Lower leg skin (tissue), 4 donors: Measurements from ENCODE around the gene PVALB. TPM values are rescaled to one million over a fixed set of nuclear protein-coding genes. Genes with fewer than 3 reads are reported as not detected.
A peak's percentile ranks its signal among the peaks of the same experiment; 100 is the strongest.

ENCODE experiments used
- DNase-seq, 2 donors: peaks; one replicate each; pipeline ENCODE4 v3.0.0-alpha.2; 2019; ENCODE audit warnings: low spot score in 2 of 2
- H3K4me3 ChIP-seq: fragments of 200-600 bp; sonication (generic); 2 replicates; pipeline ENCODE4 v1.5.1; 2017; ENCODE audit warnings: mild to moderate bottlenecking, low read depth; ENCODE audit not compliant: poor library complexity, severe bottlenecking
- CTCF ChIP-seq, 3 donors: fragments of 450-650 bp; IDR thresholded peaks; one replicate each; pipeline ENCODE4 v1.5.1; 2016; ENCODE audit warnings: antibody characterized with exemption in 3 of 3, mild to moderate bottlenecking in 3 of 3, moderate library complexity in 2 of 3
- POLR2A ChIP-seq, 2 donors: fragments of 450-650 bp; IDR thresholded peaks; one replicate each; pipeline ENCODE4 v1.6.1; 2016 to 2017; ENCODE audit warnings: antibody characterized with exemption in 2 of 2, mild to moderate bottlenecking in 1 of 2, moderate library complexity in 1 of 2
- WGBS, 2 donors: methylation state at CpG; one replicate each; pipeline ENCODE4 v1.1.5; 2018; 5-methylcytosine and 5-hydroxymethylcytosine counted together
- intact Hi-C: fragments of 100-400 bp; cut with DNase I; formaldehyde crosslinking; loops from one replicate; pipeline ENCODE4 v1.15.0; 2023; ENCODE audit warnings: low total_unique reads
- total RNA-seq, 4 donors: library from RNA; depleted of rRNA; stranded (reverse); fragments of >200 nt; gene quantifications; one replicate each; pipeline ENCODE4 v1.1.0, GENCODE V29; 2016

Gene PVALB
- total RNA-seq, 4 donors from 2014 or later, result not detected

- WGBS, 2 donors, result 60 to 73% methylated on average over 3 of the region's 3 CpGs
- DNase-seq, result no peak
- no peak overlapping the region for H3K4me3 ChIP-seq
- intact Hi-C loops, result loop anchor here (10.0 kb wide), 1 partner anchor 229 kb away; no protein-coding TSS in a partner anchor
- no peak for TF ChIP-seq POLR2A (IDR thresholded peaks at IDR 0.05)
- no peak for TF ChIP-seq CTCF (IDR thresholded peaks at IDR 0.05)
Observed at GRCh38 chr22:36773935-36774334, 42.9 kb downstream of the PVALB start.

GRCh38 chr22:36772451-36772850, 44.4 kb downstream of the PVALB start:
- 84 to 89% methylated on average over 8 of the region's 8 CpGs for WGBS, 2 donors
- DNase-seq, result peak in 1 of 2 donors; percentile 63
- TF ChIP-seq CTCF (IDR thresholded peaks at IDR 0.05) (no peak), POLR2A (IDR thresholded peaks at IDR 0.05) (no peak)
- intact Hi-C loops, result loop anchor here (10.0 kb wide), 1 partner anchor 228 kb away; no protein-coding TSS in a partner anchor
- no peak overlapping the region for H3K4me3 ChIP-seq

GRCh38 chr22:36771356-36772063, 45.3 kb downstream of the PVALB start:
- DNase-seq, result peak in 1 of 2 donors; percentile 39
- TF ChIP-seq POLR2A (IDR thresholded peaks at IDR 0.05) (no peak), CTCF (IDR thresholded peaks at IDR 0.05) (no peak)
- no peak overlapping the region for H3K4me3 ChIP-seq
- intact Hi-C loops, result loop anchor here (10.0 kb wide), 1 partner anchor 227 kb away; no protein-coding TSS in a partner anchor
- WGBS, 2 donors, result 93 to 94% methylated on average over 13 of the region's 13 CpGs

GRCh38 chr22:36770513-36771231, 46.2 kb downstream of the PVALB start:
- intact Hi-C loops, result loop anchor here (10.0 kb wide), 1 partner anchor 226 kb away; no protein-coding TSS in a partner anchor
- no peak for TF ChIP-seq POLR2A (IDR thresholded peaks at IDR 0.05)
- TF ChIP-seq CTCF (IDR thresholded peaks at IDR 0.05), result no peak
- H3K4me3 ChIP-seq, result no peak overlapping the region
- DNase-seq, result peak in 1 of 2 donors; percentile 74
- 67 to 71% methylated on average over 11 of the region's 11 CpGs for WGBS, 2 donors

GRCh38 chr22:36769541-36770512, 47.0 kb downstream of the PVALB start:
- peak in 1 of 2 donors; percentile 82 for DNase-seq
- intact Hi-C loops, result loop anchor here (10.0 kb wide), 1 partner anchor 225 kb away; no protein-coding TSS in a partner anchor
- WGBS, 2 donors, result 80 to 81% methylated on average over 23 of the region's 23 CpGs
- TF ChIP-seq CTCF (IDR thresholded peaks at IDR 0.05) (no peak), POLR2A (IDR thresholded peaks at IDR 0.05) (no peak)
- no peak overlapping the region for H3K4me3 ChIP-seq
